Ovary (tissue), 3 donors: Measurements from ENCODE around the gene FAM3D.

Experiments used
- CTCF ChIP-seq, 3 donors: fragments of 450-650 bp in 2 of 3; fragments of 200-600 bp in 1 of 3; IDR thresholded peaks; one replicate each; pipeline versions ENCODE4 v1.5.1 to v1.8.0; 2016 to 2022; ENCODE audit warnings: antibody characterized with exemption in 3 of 3, mild to moderate bottlenecking in 1 of 3
- EP300 ChIP-seq: sonication (generic); formaldehyde crosslinking; IDR thresholded peaks from one replicate; pipeline ENCODE4 v1.6.1; 2017; ENCODE audit warnings: antibody characterized with exemption
- donor health status: DM: no; HTN: no; CAD: no.

- TF ChIP-seq EP300 (no peak), CTCF (IDR thresholded peaks at IDR 0.05) (no peak)
These were observed 31.7 kb upstream of the FAM3D start for GRCh38 chr3:58698246-58698645.
